Activated CD4-positive, alpha-beta memory T cell treated with anti-CD3 and anti-CD28 coated beads for 36 hours (primary cell): ENCODE data around the gene TMEM107. TPM values are rescaled to one million over a fixed set of nuclear protein-coding genes. Genes with fewer than 3 reads are reported as not detected.
A peak's percentile ranks its signal among the peaks of the same experiment; 100 is the strongest.

Source experiments
- CTCF ChIA-PET: fragments of 350-600 bp; sonication (Branson Sonifier 250); formaldehyde crosslinking; loops from one replicate; lab custom pipeline; 2021; ENCODE audit warnings: antibody characterized with exemption, inconsistent platforms; lab: Charles Lee
- POLR2A ChIA-PET: fragments of 350-600 bp; sonication (Branson Sonifier 250); formaldehyde crosslinking; loops from one replicate; lab custom pipeline; 2021; ENCODE audit warnings: antibody characterized with exemption; lab: Charles Lee
- DNase-seq: peaks from one replicate; pipeline ENCODE4 v3.0.0-alpha.2; 2020
- H3K27ac Mint-ChIP-seq: one replicate; pipeline ENCODE4 v1.8.0; 2021; ENCODE audit warnings: mixed read lengths
- H3K27me3 Mint-ChIP-seq: one replicate; pipeline ENCODE4 v1.8.0; 2021; ENCODE audit warnings: mixed read lengths
- H3K36me3 Mint-ChIP-seq: one replicate; pipeline ENCODE4 v1.8.0; 2021; ENCODE audit warnings: mixed read lengths
- H3K4me1 Mint-ChIP-seq: one replicate; pipeline ENCODE4 v1.8.0; 2021; ENCODE audit warnings: low read depth, mixed read lengths
- H3K4me3 Mint-ChIP-seq: one replicate; pipeline ENCODE4 v1.8.0; 2021; ENCODE audit warnings: mild to moderate bottlenecking, mixed read lengths
- H3K9me3 Mint-ChIP-seq: one replicate; pipeline ENCODE4 v1.8.0; 2021; ENCODE audit warnings: mixed read lengths
- intact Hi-C: fragments of 100-400 bp; cut with micrococcal nuclease; formaldehyde crosslinking; loops from one replicate; pipeline ENCODE4 v1.15.1; 2023
- microRNA-seq: library from miRNA; unstranded; fragments of <30 nt; microRNA quantifications from one replicate; pipeline ENCODE4 v1.2.0, GENCODE V29; 2022; ENCODE audit warnings: borderline number of aligned reads, borderline microRNAs expressed, borderline replicate concordance
- total RNA-seq, 2 experiments: library from RNA; stranded (reverse); gene quantifications; one replicate each; pipeline ENCODE4 v1.2.3, GENCODE V29; 2021

TMEM107 gene
- total RNA-seq, 2 experiments from 2014 or later = 32.6 to 35.3 TPM

- intact Hi-C loops = loop anchor here (10.0 kb wide), 1 partner anchor 692 kb away; the partner anchor contains the start of genes FGF11 and TMEM102
- POLR2A ChIA-PET = interaction anchor here (0.6 to 2.0 kb wide), 6 partner anchors 12 to 143 kb away, joined by 3 to 10 read pairs (median 4); partner anchors contain the start of gene PER1
- CTCF ChIA-PET = interaction anchor here (1.6 to 1.8 kb wide), 4 partner anchors 8 to 84 kb away, joined by 3 to 14 read pairs (median 6); partner anchors contain the start of genes ALOXE3 and AURKB
- H3K9me3 Mint-ChIP-seq = no peaks in the 10 kb centered on the region
- H3K4me1 Mint-ChIP-seq = peaks cover 43% of the 10 kb centered on the region
- H3K4me3 Mint-ChIP-seq = peak overlapping the region; percentile 87
- DNase-seq = peak; percentile 62
- peak overlapping the region; percentile 38 for H3K27ac Mint-ChIP-seq
- peaks cover 3% of the 10 kb centered on the region for H3K36me3 Mint-ChIP-seq
- peaks cover 30% of the 10 kb centered on the region for H3K27me3 Mint-ChIP-seq
These were observed 49.6 kb downstream of the TMEM107 start for GRCh38 chr17:8126491-8127066.

- peak overlapping the region; percentile 83 for H3K4me3 Mint-ChIP-seq
- H3K27me3 Mint-ChIP-seq = peaks cover 32% of the 10 kb centered on the region
- peaks cover 3% of the 10 kb centered on the region for H3K36me3 Mint-ChIP-seq
- H3K27ac Mint-ChIP-seq = peak overlapping the region; percentile 89
- ChIA-PET CTCF (interaction anchor here (1.6 to 1.7 kb wide), 3 partner anchors 12 to 85 kb away, joined by 3 to 14 read pairs (median 4); partner anchors contain the start of gene AURKB), POLR2A (interaction anchor here (0.9 to 2.0 kb wide), 2 partner anchors 47 to 144 kb away, joined by 3 to 10 read pairs; no protein-coding TSS in a partner anchor)
- peaks cover 45% of the 10 kb centered on the region for H3K4me1 Mint-ChIP-seq
- intact Hi-C loops = loop anchor here (1.0 to 10.0 kb wide), 3 partner anchors 12 to 691 kb away; partner anchors contain the start of genes FGF11, PER1 and TMEM102
- DNase-seq = no peak
- H3K9me3 Mint-ChIP-seq = no peaks in the 10 kb centered on the region
These were observed 50.2 kb downstream of the TMEM107 start for GRCh38 chr17:8125947-8126490.

DNA sequence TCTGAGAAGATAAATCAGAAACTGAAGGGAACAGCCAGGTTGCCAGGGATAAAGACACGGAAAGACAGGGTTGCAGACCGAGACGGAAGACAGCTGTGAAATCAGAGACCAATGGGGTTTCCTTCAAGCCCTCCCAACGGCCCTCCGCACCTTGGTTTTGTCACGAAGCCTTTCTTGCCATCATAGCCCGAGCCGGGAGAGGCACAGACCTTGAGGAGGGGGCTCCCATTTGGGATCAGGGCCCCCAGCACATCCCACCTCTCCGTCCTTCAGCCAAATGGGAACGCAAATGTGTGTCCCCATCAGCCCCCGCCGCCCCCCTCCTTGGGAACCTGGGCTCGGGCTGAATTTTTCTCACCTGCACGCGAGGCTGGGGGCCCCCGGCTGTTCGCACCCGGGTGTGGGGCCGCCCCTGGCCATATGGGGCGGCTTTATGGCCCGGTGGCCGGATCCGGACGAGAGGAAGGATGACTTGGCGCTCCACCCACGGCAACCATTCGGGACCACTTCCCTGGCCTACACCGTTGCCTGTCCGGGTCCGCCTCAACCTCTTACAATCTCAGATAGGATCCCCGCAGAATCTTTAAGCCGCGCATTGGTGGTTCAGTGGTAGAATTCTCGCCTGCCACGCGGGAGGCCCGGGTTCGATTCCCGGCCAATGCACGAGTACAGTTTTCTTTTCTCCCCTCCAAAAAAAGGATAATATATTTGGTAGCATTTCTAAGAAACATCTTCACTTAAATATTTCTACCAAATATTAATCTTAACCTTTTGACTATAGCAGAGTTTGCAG, 50.8 kb downstream of the TMEM107 start:
- H3K4me1 Mint-ChIP-seq = peaks cover 50% of the 10 kb centered on the region

DNA sequence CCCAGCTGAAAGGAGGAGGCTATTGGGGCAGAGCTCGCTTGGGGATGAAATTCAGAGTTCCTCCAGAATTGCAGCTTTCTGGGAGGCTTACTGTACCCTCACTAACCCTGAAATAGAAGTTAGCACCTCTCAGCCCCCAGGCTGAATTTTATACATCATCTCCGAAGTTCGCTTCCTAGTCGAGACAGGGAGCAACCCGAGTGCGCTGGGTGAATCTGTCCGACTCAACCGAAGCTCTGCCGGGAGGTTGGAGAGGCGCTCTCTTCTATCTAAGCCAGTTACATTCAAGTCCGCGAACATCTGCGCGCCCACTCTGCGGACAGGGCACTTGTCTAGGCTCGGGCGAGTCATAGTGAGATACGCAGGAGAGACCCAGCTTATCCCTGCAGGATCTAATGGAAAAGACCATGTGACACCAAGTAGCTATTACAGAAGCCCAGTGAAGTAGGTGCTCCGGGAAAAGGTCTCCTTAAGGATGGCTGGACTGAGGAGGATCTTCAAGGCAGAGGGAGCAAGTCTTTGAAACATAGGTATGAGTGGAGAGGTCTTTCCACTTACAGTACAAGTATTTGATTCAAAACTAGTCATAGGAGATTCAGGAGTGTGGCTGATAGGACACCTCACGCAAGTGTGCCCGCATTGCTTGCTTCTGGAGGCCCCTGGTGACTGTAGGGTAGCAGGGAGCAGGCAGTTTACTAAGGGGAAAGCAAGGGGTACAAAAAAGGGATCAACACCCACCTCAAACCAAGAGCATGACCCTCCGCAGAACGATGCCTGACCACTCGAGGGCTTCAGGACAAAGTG, 51.6 kb downstream of the TMEM107 start:
- H3K36me3 Mint-ChIP-seq = peaks cover 14% of the 10 kb centered on the region
- peaks cover 58% of the 10 kb centered on the region for H3K4me1 Mint-ChIP-seq
- peaks cover 39% of the 10 kb centered on the region for H3K27me3 Mint-ChIP-seq
- POLR2A ChIA-PET = interaction anchor here (0.6 to 6.8 kb wide), 5 partner anchors 25 to 123 kb away, joined by 3 to 52 read pairs (median 4); partner anchors contain the start of gene CTC1
- intact Hi-C loops = loop anchor here (1.0 to 10.0 kb wide), 4 partner anchors 14 to 690 kb away; partner anchors contain the start of genes FGF11, PER1 and TMEM102
- CTCF ChIA-PET = interaction anchor here (0.9 to 3.8 kb wide), 8 partner anchors 14 to 176 kb away, joined by 3 to 35 read pairs (median 4); no protein-coding TSS in a partner anchor
- peak overlapping the region; percentile 35 for H3K27ac Mint-ChIP-seq
- peaks cover 2% of the 10 kb centered on the region for H3K9me3 Mint-ChIP-seq
- DNase-seq = peak; percentile 52
- peak overlapping the region; percentile 83 for H3K4me3 Mint-ChIP-seq

More for the DNA sequence above, 50.8 kb downstream of the TMEM107 start:
- Mint-ChIP-seq H3K27ac (peak overlapping the region; percentile 89), H3K4me3 (peak overlapping the region; percentile 83), H3K36me3 (peaks cover 6% of the 10 kb centered on the region), H3K27me3 (peaks cover 37% of the 10 kb centered on the region), H3K9me3 (peaks cover 2% of the 10 kb centered on the region)
- intact Hi-C loops = loop anchor here (1.0 to 10.0 kb wide), 3 partner anchors 13 to 691 kb away; partner anchors contain the start of genes FGF11, PER1 and TMEM102
- peak; percentile 94 for DNase-seq
- CTCF ChIA-PET = interaction anchor here (1.0 to 3.8 kb wide), 4 partner anchors 13 to 175 kb away, joined by 3 to 35 read pairs (median 4); partner anchors contain the start of gene AURKB
- POLR2A ChIA-PET = interaction anchor here (1.3 to 6.8 kb wide), 2 partner anchors 24 to 48 kb away, joined by 3 to 52 read pairs; no protein-coding TSS in a partner anchor

GRCh38 chr17:8123695-8124349, 52.4 kb downstream of the TMEM107 start, which contains the start of gene HES7:
TSS of gene HES7 (minus strand) at chr17:8124106. CDS start at chr17:8124084, 22 bp downstream.
- CTCF ChIA-PET = interaction anchor here (0.9 to 3.8 kb wide), 8 partner anchors 14 to 177 kb away, joined by 3 to 35 read pairs (median 4); no protein-coding TSS in a partner anchor
- H3K4me1 Mint-ChIP-seq = peaks cover 63% of the 10 kb centered on the region
- H3K9me3 Mint-ChIP-seq = peaks cover 2% of the 10 kb centered on the region
- H3K36me3 Mint-ChIP-seq = peaks cover 18% of the 10 kb centered on the region
- peak; percentile 33 for DNase-seq
- POLR2A ChIA-PET = interaction anchor here (0.6 to 6.8 kb wide), 5 partner anchors 26 to 124 kb away, joined by 3 to 52 read pairs (median 4); partner anchors contain the start of gene CTC1
- H3K27me3 Mint-ChIP-seq = peaks cover 43% of the 10 kb centered on the region
- intact Hi-C loops = loop anchor here (5.0 to 10.0 kb wide), 2 partner anchors 282 to 689 kb away; partner anchors contain the start of genes FGF11 and TMEM102
- H3K27ac Mint-ChIP-seq = peak within 1 kb of the TSS; percentile 35
- H3K4me3 Mint-ChIP-seq = peak within 1 kb of the TSS; percentile 83

GRCh38 chr17:8122924-8123694, 53.1 kb downstream of the TMEM107 start:
- Mint-ChIP-seq H3K27ac (no peak overlapping the region), H3K4me3 (peak overlapping the region; percentile 83), H3K9me3 (peaks cover 2% of the 10 kb centered on the region), H3K27me3 (peaks cover 44% of the 10 kb centered on the region), H3K36me3 (peaks cover 19% of the 10 kb centered on the region), H3K4me1 (peaks cover 68% of the 10 kb centered on the region)
- ChIA-PET CTCF (interaction anchor here (0.8 to 3.8 kb wide), 5 partner anchors 13 to 66 kb away, joined by 3 to 35 read pairs (median 10); no protein-coding TSS in a partner anchor), POLR2A (interaction anchor here (0.7 to 6.8 kb wide), 6 partner anchors 16 to 124 kb away, joined by 3 to 52 read pairs (median 4); partner anchors contain the start of gene CTC1)
- DNase-seq = peak; percentile 66
- intact Hi-C loops = loop anchor here (1.0 to 10.0 kb wide), 3 partner anchors 67 to 688 kb away; partner anchors contain the start of genes BORCS6, FGF11 and TMEM102

Small RNAs within 50 kb of the gene (microRNA-seq; reads per million reads assigned to microRNA genes)
- gene MIR4521 = 169 reads per million, percentile 72 among the genes with 10 or more reads in this experiment
- not detected for gene MIR6883

Other genes starting within 250 kb of the TMEM107 start
- gene KCNAB3, start 246.5 kb downstream of the TMEM107 start, total RNA-seq = 1 to 10 TPM; 4.9 to 5.3 TPM
- gene TRAPPC1, start 244.4 kb downstream of the TMEM107 start, total RNA-seq = 100 to 1,000 TPM; 197 to 201 TPM
- gene CNTROB, start 244.2 kb downstream of the TMEM107 start, total RNA-seq = 10 to 100 TPM; 45.9 to 50.1 TPM
- not detected for gene GUCY2D, start 173.8 kb downstream of the TMEM107 start, total RNA-seq
- not detected for gene ALOX15B, start 137.3 kb downstream of the TMEM107 start, total RNA-seq
- gene ALOX12B, start 88.7 kb downstream of the TMEM107 start, total RNA-seq = 1 to 10 TPM; 2.1 to 2.3 TPM
- gene ALOXE3, start 57.9 kb downstream of the TMEM107 start, total RNA-seq = under 1 TPM; 0.12 TPM
- 1 to 10 TPM; 2.5 to 2.8 TPM for gene HES7, start 52.3 kb downstream of the TMEM107 start, total RNA-seq
- gene PER1, start 24.0 kb downstream of the TMEM107 start, total RNA-seq = 10 to 100 TPM; 48.9 to 56.3 TPM
- 10 to 100 TPM; 30.1 to 30.4 TPM for gene VAMP2, start 13.4 kb downstream of the TMEM107 start, total RNA-seq
- gene BORCS6, start 13.8 kb upstream of the TMEM107 start, total RNA-seq = 1 to 10 TPM; 7.9 to 8.3 TPM
- 100 to 1,000 TPM; 184 TPM for gene AURKB, start 34.2 kb upstream of the TMEM107 start, total RNA-seq
- 10 to 100 TPM; 64.7 to 79.2 TPM for gene CTC1, start 71.7 kb upstream of the TMEM107 start, total RNA-seq
- gene PFAS, start 72.9 kb upstream of the TMEM107 start, total RNA-seq = 100 to 1,000 TPM; 102 to 105 TPM
- 10 to 100 TPM; 41.7 to 45.5 TPM for gene RANGRF, start 112.3 kb upstream of the TMEM107 start, total RNA-seq
- 1 to 10 TPM; 3.4 to 3.9 TPM for gene SLC25A35, start 119.0 kb upstream of the TMEM107 start, total RNA-seq
- not detected for gene ARHGEF15, start 133.9 kb upstream of the TMEM107 start, total RNA-seq
- gene ODF4, start 163.5 kb upstream of the TMEM107 start, total RNA-seq = not detected
- 1,000 to 10,000 TPM; 2,959 to 2,997 TPM for gene RPL26, start 206.8 kb upstream of the TMEM107 start, total RNA-seq
- not detected for gene RNF222, start 221.4 kb upstream of the TMEM107 start, total RNA-seq